Type B pancreatic cell (in vitro differentiated cells): ENCODE results near the gene TKT. TPM values are rescaled to one million over a fixed set of nuclear protein-coding genes. Genes with fewer than 3 reads are reported as not detected.

ENCODE experiments used
- DNase-seq: peaks from one replicate; pipeline ENCODE4 v3.0.0; 2021; ENCODE audit warnings: mixed read lengths; ENCODE audit not compliant: unreplicated experiment; ENCODE audit errors: extremely low spot score
- H3K27ac Mint-ChIP-seq: 2 replicates; pipeline ENCODE4 v1.8.0; 2021; ENCODE audit warnings: mild to moderate bottlenecking, mixed read lengths
- H3K27me3 Mint-ChIP-seq: 2 replicates; pipeline ENCODE4 v1.8.0; 2021; ENCODE audit warnings: mixed read lengths
- H3K36me3 Mint-ChIP-seq: 2 replicates; pipeline ENCODE4 v1.8.0; 2021; ENCODE audit warnings: mixed read lengths
- H3K4me1 Mint-ChIP-seq: one replicate; pipeline ENCODE4 v1.8.0; 2021; ENCODE audit warnings: mixed read lengths; ENCODE audit not compliant: unreplicated experiment
- H3K4me3 Mint-ChIP-seq: 2 replicates; pipeline ENCODE4 v1.8.0; 2021; ENCODE audit warnings: mild to moderate bottlenecking, mixed read lengths
- H3K9me3 Mint-ChIP-seq: 2 replicates; pipeline ENCODE4 v1.8.0; 2021; ENCODE audit warnings: mixed read lengths
- total RNA-seq: library from RNA; stranded (reverse); gene quantifications from 2 replicates; pipeline ENCODE4 v1.2.1, GENCODE V29; 2021; ENCODE audit warnings: low replicate concordance
- TF ChIP-seq, protein P1 (sequence below): fragments of 200-600 bp; sonication (generic); conservative IDR thresholded peaks from 2 replicates; pipeline ENCODE4 v1.5.0; 2021; ENCODE audit warnings: antibody characterized with exemption, mild to moderate bottlenecking

TKT gene
- total RNA-seq, 1 donor from 2014 or later: 318 TPM

DNA sequence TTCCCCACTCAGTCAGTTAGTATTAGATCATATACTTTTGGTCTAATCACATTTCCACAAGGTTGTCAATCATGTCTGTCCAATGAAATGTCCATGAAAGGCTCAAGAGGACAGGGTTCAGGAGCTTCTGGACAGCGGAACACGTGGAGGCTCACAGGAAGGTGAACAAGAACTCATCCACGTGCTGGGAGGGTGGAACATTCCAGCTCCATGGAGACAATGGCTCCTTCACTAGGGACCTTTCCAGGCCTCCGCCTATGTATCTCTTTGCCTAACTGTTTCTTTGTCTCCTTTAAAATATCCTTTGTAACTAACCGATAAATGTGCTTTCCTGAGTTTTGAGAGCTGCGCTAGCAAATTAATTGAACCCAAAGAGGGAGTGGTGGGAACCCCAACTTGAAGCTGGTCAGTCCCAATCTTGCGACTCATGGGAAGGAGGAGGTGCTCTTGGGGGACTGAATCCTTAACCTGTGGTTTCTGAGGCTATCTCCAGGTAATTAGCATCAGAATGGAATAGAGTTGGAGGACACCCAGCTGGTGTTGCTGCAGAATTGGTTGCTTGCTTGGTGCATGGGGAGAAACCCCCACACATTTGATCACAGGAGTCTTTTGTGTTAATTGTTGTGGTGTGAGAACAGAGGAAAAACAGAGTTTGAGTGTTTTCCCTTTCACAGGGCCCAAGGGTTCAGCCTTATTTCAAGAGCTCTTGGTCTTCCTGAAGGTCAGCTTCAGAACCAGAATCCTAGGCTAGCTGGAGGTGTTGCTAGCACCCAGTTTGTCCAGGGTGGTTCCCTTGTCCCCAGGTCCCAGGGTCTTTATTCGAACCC is 3.0 kb upstream of the TKT start:
- Mint-ChIP-seq H3K27ac (peak overlapping the region; percentile 68), H3K27me3 (no peaks in the 10 kb centered on the region), H3K4me1 (peaks cover 27% of the 10 kb centered on the region), H3K4me3 (no peak overlapping the region), H3K9me3 (no peaks in the 10 kb centered on the region), H3K36me3 (peaks cover 3% of the 10 kb centered on the region)
- TF ChIP-seq, protein P1, sequence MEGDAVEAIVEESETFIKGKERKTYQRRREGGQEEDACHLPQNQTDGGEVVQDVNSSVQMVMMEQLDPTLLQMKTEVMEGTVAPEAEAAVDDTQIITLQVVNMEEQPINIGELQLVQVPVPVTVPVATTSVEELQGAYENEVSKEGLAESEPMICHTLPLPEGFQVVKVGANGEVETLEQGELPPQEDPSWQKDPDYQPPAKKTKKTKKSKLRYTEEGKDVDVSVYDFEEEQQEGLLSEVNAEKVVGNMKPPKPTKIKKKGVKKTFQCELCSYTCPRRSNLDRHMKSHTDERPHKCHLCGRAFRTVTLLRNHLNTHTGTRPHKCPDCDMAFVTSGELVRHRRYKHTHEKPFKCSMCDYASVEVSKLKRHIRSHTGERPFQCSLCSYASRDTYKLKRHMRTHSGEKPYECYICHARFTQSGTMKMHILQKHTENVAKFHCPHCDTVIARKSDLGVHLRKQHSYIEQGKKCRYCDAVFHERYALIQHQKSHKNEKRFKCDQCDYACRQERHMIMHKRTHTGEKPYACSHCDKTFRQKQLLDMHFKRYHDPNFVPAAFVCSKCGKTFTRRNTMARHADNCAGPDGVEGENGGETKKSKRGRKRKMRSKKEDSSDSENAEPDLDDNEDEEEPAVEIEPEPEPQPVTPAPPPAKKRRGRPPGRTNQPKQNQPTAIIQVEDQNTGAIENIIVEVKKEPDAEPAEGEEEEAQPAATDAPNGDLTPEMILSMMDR: no peak
- DNase-seq: no peak

DNA sequence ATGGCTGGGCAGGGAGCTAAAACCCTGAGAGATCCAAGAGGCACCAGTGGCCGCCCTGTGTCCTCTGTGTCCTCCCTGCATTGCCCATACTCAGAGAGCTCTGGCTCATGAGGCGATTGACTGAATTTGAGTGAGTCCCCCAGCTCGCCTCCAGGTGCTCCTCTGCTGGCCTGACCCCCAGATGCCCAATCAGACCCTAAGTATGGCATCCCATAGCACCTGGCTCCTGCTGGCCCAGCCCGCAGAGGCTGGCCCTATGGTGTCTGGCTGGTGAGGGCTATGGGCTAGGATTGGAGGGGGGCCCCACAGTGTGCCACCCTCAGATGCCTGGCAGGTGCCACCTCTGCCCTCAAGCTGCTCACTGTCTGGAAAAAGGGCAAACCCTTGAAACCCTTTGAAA is 1.6 kb upstream of the TKT start:
- Mint-ChIP-seq H3K9me3 (no peaks in the 10 kb centered on the region), H3K27ac (no peak overlapping the region), H3K36me3 (peaks cover 5% of the 10 kb centered on the region), H3K4me3 (no peak overlapping the region), H3K4me1 (peaks cover 35% of the 10 kb centered on the region), H3K27me3 (no peaks in the 10 kb centered on the region)
- TF ChIP-seq, protein P1: no peak
- no peak for DNase-seq

DNA sequence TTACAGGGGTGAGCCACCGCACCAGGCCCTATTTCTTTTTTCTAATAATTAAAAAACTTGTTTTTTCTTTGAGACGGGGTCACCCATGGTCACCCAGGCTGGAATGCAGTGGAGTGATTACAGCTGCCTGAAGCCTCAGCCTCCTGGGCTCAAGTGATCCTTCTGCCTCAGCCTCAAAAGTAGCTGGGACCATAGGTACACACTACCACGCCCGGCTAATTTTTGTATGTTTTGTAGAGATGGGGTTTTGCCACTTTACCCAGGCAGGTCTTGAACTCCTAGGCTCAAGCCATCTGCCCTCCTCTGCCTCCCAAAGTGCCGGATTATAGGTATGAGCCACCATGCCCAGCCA is 858 bp upstream of the TKT start:
- H3K4me1 Mint-ChIP-seq: peaks cover 39% of the 10 kb centered on the region
- no peak for DNase-seq
- H3K27ac Mint-ChIP-seq: no peak overlapping the region
- H3K4me3 Mint-ChIP-seq: peak overlapping the region; percentile 81
- no peaks in the 10 kb centered on the region for H3K9me3 Mint-ChIP-seq
- H3K27me3 Mint-ChIP-seq: no peaks in the 10 kb centered on the region
- TF ChIP-seq, protein P1: no peak
- H3K36me3 Mint-ChIP-seq: peaks cover 8% of the 10 kb centered on the region

DNA sequence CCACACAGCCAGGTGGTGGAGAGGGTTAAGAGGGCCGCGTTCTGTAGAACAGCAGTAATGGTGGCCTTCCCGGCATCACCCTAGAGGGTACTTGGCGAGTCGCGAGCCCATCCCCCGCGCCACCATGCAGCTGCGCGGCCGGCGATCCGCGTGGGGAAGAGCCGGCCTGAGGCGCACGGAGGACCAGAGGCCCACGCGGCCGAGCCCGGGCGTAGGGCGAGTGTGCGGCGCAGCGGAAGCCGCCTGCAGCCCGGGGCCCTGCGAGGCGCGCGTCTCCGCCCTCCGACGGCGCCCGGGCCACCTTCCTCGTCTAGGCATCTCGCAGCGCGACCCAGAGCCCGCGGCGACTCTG is 423 bp downstream of the TKT start:
- H3K4me3 Mint-ChIP-seq: peak overlapping the region; percentile 95
- peaks cover 36% of the 10 kb centered on the region for H3K4me1 Mint-ChIP-seq
- H3K27me3 Mint-ChIP-seq: no peaks in the 10 kb centered on the region

DNA sequence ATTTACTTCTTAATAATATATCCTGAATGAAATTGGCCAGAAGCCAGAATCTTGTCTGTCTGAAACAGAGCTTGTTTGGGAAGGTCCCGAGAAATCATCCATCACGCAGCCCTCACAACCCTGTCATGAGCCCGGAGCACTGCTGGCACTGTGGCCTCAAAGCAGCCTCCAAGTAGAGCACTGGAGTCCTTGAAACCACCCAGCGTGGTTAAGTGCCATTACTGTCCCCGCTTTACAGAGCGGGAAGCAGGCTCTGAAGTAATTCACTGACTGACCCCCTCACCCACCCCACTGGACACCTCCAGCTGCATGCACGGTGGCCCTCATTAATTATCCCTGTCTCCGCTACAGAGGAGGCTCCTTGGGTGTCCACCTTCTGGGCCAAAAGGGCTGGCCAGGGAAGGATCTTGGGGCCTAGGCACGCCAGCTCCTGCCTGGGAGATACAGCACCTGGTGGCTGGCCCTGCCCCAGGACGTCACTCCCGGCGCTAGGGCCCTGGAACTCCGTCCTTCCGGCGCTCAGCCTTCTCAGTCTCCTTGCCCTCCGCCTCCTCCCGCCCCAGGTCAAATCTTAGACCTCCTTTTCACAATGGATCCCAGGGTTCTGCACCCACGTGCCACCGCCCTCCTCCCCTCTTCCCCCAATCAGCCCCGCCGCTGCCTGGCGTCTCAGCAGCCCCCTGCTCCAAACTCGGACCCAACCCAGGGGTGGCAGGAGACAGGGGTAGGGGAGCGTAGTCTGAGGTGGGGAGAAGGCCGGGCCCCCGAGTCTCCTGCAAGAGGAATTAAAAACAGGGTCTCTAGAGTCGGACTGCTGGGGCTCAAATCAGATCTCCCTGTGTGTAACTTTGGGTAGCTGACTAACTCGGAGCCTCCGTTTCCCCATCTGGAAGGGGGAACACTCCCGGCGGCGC is 1.1 kb downstream of the TKT start:
- peak overlapping the region; percentile 92 for H3K27ac Mint-ChIP-seq
- H3K27me3 Mint-ChIP-seq: no peaks in the 10 kb centered on the region
- H3K9me3 Mint-ChIP-seq: no peaks in the 10 kb centered on the region
- H3K4me3 Mint-ChIP-seq: peak overlapping the region; percentile 95
- no peak for DNase-seq
- H3K36me3 Mint-ChIP-seq: peaks cover 8% of the 10 kb centered on the region
- H3K4me1 Mint-ChIP-seq: peaks cover 35% of the 10 kb centered on the region
- TF ChIP-seq, protein P1: no peak

More for the DNA sequence above, 423 bp downstream of the TKT start:
- Mint-ChIP-seq H3K36me3 (peaks cover 8% of the 10 kb centered on the region), H3K27ac (peak overlapping the region; percentile 92), H3K9me3 (no peaks in the 10 kb centered on the region)
- DNase-seq: no peak
- TF ChIP-seq, protein P1: no peak
